DMS79 (cell line): ENCODE measurements around the gene NENF.

Experiments
- DNase-seq: peaks from one replicate; lab custom pipeline; 2025; lab: John Stamatoyannopoulos, UW

Gene NENF

GRCh38 chr1:212482006-212482636 is 49.4 kb downstream of the NENF start:
- DNase-seq, result no peak

GRCh38 chr1:212482637-212483441 is 50.1 kb downstream of the NENF start:
- no peak for DNase-seq

DNA sequence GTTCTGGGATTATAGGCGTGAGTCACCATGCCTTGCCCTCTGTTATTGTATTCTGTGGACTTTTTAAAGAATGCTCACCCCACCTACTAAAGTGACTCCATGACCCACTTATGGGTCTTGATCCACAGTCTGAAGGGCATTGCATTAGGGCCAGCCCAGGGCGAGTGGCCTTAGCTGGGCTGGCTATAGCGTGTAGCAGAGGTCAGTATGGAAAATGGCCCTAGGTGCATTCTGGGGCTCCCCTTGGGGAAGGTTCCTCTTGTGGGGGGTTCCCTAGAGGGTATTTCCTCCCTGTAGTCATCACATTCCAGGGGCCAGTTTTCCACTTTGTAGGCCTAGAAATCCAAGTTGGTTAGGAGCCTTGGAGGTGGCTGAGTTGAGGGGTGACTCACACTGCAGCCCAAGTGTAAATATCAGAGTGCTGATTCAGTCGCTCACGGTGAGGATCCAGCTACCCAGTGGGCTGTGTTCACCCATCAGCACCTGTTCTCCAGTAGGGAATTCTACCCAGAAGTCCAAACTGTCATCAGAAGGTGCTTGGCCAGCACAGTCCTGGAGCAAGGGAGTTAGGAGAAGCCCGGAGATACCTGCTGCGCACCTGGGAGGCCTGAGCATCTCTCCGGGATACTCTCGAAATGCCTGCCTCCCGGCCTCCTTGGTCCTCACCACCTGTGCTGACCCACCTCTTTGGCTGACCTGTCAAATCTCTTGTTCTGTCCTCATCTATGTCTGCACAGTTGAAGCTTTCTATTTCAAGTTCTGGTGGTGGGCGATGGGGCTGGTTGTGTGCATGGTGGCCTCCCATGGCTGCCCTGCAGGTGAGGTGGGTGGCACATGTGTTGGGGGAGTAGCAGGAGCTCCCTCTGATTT is 52.2 kb downstream of the NENF start:
- no peak for DNase-seq

- no peak for DNase-seq
Observed at GRCh38 chr1:212485571-212485912, 52.8 kb downstream of the NENF start.

DNA sequence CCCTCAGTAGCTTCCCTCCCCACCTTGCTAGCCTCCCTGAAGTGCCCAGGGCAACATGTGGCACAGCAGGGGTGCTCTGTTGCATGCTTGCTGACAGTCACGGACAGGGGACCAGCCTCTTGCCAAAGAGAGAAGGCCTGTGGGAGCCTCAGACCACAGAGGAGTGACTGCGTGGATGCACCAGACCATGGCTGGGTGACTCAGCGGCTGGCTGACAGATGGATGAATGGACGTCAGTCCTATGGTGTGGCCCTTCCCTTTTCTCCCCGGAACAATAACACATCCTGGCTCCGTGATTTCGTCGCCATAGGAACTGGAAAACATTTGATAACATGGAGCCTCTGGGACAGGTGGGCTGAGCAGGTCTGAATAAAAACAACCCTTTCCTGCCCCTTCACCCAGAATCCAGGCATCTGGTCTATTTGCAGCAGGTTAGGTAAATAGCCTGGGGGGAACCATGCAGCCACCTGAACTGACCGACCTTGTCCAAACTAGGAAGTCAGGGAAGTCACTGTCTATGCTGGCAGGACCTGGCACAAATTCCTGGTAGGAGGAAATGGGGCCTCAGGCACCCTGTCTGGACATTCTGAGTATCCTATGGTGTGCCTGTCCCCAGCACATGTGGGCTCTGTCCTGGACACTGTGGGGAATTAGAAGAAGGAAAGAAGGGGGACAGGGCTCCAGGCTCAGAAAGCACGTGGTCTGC is 53.3 kb downstream of the NENF start:
- peak; percentile 42 for DNase-seq

DNA sequence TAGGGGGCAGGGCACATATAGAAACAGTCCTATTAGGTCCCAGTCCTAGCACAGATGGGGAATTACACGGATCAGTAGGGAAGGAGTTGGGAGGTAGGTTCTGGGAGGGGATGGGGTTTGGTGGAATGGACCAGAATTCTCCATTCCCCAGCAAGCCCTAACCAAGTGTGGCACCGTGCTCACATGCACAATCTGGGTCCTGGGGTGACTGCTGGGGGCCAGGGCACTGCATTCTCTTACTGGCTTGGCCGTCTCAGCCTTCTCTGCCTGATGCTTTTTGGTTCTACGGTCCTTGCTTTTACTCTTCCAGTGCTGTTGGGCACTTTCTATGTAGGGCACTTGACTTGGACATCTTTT is 53.9 kb downstream of the NENF start:
- DNase-seq, result no peak

DNA sequence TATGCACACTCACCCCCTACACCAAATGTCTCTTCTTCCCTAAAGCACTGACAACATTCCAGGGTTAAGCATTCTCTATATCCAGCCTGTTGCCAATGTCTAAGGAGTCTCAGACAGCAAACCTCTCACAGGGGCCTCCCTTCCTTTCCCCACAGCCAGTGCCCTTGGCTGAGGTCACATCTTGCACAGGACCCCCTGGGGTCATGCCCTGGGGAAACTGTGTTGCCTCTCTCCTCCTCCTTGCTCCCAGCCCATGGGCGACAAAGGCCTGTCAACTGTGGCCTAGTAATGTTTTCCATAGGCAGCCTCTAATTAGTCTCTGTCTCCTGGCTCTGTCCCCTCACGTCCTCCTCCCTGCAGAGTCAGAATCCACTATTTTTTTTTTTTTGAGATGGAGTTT is 54.6 kb downstream of the NENF start:
- DNase-seq, result no peak

DNA sequence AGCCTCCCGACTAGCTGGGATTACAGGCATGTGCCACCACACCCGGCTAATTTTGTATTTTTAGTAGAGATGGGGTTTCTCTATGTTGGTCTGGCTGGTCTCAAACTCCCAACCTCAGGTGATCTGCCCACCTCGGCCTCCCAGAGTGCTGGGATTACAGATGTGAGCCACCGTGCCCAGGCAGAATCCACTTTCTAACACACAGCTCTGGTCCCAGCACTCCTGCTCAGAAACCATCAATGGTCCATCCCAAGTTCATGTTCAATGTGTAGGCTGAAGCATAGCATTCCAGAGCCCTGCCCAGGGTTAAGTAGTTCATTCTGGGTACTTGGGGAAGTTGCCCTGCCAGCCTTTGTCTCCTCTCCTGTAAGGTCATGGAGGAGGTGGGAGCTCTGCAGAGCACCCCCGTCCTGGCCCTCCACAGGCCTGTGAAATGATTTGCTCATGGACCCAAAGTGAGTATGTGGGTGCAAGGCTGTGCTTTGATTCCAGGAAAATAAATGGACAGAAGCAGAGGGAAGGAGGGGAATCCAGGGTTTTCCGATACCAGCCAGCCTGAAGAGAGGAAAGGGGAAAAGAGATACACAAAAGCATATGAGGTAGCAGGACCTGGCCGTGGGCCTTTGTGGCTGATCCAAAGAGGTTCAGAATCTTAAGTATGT is 55.2 kb downstream of the NENF start:
- no peak for DNase-seq

DNA sequence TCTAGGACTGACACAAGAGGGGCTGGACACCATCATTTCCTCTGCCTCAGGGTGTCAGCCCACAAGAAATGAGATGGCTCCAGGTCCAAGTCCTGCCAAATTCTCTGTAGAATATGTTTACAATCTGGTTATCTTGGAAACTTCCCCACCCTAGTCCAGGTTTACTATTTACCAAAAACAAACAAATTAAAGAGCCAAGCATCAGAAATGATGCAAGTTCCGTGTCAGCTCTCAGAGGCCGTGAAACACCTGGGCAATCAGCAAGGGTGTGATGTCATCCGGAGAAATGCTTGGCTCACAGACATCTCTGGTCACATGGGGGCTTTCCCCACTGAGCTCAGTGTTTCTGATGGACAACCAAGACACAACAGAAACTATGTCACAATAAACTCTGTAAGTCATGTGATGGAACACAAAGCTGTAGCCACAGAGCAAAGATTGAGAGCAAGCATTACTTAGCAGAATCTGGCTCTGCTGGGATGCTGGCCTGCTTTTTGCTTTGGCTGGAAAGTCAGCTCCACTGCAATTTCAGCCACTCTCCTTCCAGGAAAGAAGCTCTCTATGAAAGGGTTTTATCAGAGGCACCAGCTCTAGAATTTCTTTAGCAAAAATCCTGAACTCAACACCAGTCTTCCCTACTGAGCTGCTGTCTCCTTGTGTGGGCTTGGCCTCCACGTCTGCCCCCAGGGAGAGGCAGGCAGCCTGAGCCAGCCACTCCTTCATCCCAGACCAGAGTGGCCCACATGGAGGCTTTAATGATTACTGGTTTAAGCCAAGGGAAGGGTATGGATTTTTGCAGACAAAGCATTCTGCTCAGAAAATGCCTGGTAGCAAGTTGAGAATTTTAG is 55.9 kb downstream of the NENF start:
- DNase-seq, result no peak

- no peak for DNase-seq
Observed at GRCh38 chr1:212489284-212489859, 56.7 kb downstream of the NENF start.

GRCh38 chr1:212490276-212490675 is 57.6 kb downstream of the NENF start:
- no peak for DNase-seq

DNA sequence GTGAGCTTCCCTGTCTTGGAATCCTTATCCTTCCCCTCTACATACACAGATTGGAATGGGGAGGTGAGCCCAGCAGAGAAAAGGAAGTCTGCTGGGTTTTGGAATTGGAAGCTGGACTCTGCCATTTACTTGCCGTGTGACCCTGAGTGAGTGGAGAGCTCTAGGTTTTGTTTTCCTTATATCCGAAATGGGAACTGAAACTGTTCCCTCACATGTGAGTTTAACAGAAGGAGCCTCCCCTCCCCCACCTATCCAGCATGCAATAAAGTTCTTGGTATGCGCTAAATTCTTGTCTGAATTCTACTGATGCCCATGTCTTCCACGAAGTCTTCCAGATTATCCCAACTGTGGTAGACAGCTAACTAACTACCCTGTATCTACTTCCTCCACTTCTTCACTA is 58.7 kb downstream of the NENF start:
- DNase-seq, result no peak
